ENCODE data around the gene IKZF3.

The IKZF3 gene

GRCh38 chr17:39792526-39793221 is 71.4 kb downstream of the IKZF3 start:
- Histone ChIP-seq H3K27ac (ENCODE audit: low read length) (peak overlapping the region; percentile 98), H3K79me2 (ENCODE audit: low read length) (peaks cover 55% of the 10 kb centered on the region), H3K36me3 (replicated peaks; ENCODE audit: low read depth, low read length) (peaks cover 39% of the 10 kb centered on the region), H4K20me1 (ENCODE audit: insufficient read depth, low read length) (no peaks in the 10 kb centered on the region), H3K9ac (ENCODE audit: low read length) (peak overlapping the region; percentile 58), H3K4me1 (ENCODE audit: low read length) (peaks cover 55% of the 10 kb centered on the region), H2AFZ (ENCODE audit: low read depth, low read length) (no peak overlapping the region), H3K27me3 (ENCODE audit: low read depth, low read length) (no peaks in the 10 kb centered on the region), H3K4me3 (ENCODE audit: low read length) (peak overlapping the region; percentile 44), H3K9me3 (ENCODE audit: insufficient read depth, low read length) (no peaks in the 10 kb centered on the region), H3K4me2 (ENCODE audit: low read length) (peak overlapping the region; percentile 65)
- TF ChIP-seq EZH2phosphoT487 (IDR thresholded peaks at IDR 0.05; ENCODE audit: low read depth) = no peak
- TF ChIP-seq, protein P1, sequence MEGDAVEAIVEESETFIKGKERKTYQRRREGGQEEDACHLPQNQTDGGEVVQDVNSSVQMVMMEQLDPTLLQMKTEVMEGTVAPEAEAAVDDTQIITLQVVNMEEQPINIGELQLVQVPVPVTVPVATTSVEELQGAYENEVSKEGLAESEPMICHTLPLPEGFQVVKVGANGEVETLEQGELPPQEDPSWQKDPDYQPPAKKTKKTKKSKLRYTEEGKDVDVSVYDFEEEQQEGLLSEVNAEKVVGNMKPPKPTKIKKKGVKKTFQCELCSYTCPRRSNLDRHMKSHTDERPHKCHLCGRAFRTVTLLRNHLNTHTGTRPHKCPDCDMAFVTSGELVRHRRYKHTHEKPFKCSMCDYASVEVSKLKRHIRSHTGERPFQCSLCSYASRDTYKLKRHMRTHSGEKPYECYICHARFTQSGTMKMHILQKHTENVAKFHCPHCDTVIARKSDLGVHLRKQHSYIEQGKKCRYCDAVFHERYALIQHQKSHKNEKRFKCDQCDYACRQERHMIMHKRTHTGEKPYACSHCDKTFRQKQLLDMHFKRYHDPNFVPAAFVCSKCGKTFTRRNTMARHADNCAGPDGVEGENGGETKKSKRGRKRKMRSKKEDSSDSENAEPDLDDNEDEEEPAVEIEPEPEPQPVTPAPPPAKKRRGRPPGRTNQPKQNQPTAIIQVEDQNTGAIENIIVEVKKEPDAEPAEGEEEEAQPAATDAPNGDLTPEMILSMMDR (IDR thresholded peaks at IDR 0.05; ENCODE audit: low read depth, low read length) = no peak

- H3K4me1 ChIP-seq (ENCODE audit: low read length) = peaks cover 54% of the 10 kb centered on the region
- peaks cover 50% of the 10 kb centered on the region for H3K36me3 ChIP-seq (replicated peaks; ENCODE audit: low read depth, low read length)
- H3K9me3 ChIP-seq (ENCODE audit: insufficient read depth, low read length) = no peaks in the 10 kb centered on the region
Measured at GRCh38 chr17:39791111-39791992, 72.8 kb downstream of the IKZF3 start.

GRCh38 chr17:39787743-39788484 is 76.2 kb downstream of the IKZF3 start:
- Histone ChIP-seq H3K4me2 (ENCODE audit: low read length) (no peak overlapping the region), H3K9me3 (ENCODE audit: insufficient read depth, low read length) (no peaks in the 10 kb centered on the region), H2AFZ (ENCODE audit: low read depth, low read length) (no peak overlapping the region), H3K9ac (ENCODE audit: low read length) (no peak overlapping the region), H3K27ac (ENCODE audit: low read length) (no peak overlapping the region), H3K79me2 (ENCODE audit: low read length) (peaks cover 63% of the 10 kb centered on the region), H3K27me3 (ENCODE audit: low read depth, low read length) (no peaks in the 10 kb centered on the region), H4K20me1 (ENCODE audit: insufficient read depth, low read length) (no peaks in the 10 kb centered on the region), H3K36me3 (replicated peaks; ENCODE audit: low read depth, low read length) (peaks cover 75% of the 10 kb centered on the region), H3K4me1 (ENCODE audit: low read length) (peaks cover 24% of the 10 kb centered on the region), H3K4me3 (ENCODE audit: low read length) (no peak overlapping the region)
- TF ChIP-seq, protein P1 (IDR thresholded peaks at IDR 0.05; ENCODE audit: low read depth, low read length) = no peak
- TF ChIP-seq EZH2phosphoT487 (IDR thresholded peaks at IDR 0.05; ENCODE audit: low read depth) = no peak

More at GRCh38 chr17:39791111-39791992, 72.8 kb downstream of the IKZF3 start:
- H3K27me3 ChIP-seq (ENCODE audit: low read depth, low read length) = no peaks in the 10 kb centered on the region
- H2AFZ ChIP-seq (ENCODE audit: low read depth, low read length) = no peak overlapping the region
- H3K79me2 ChIP-seq (ENCODE audit: low read length) = peaks cover 59% of the 10 kb centered on the region
- H3K27ac ChIP-seq (ENCODE audit: low read length) = peak overlapping the region; percentile 98
- H3K4me3 ChIP-seq (ENCODE audit: low read length) = no peak overlapping the region
- H4K20me1 ChIP-seq (ENCODE audit: insufficient read depth, low read length) = no peaks in the 10 kb centered on the region
- H3K9ac ChIP-seq (ENCODE audit: low read length) = no peak overlapping the region
- TF ChIP-seq EZH2phosphoT487 (IDR thresholded peaks at IDR 0.05; ENCODE audit: low read depth) = no peak
- TF ChIP-seq, protein P1 (IDR thresholded peaks at IDR 0.05; ENCODE audit: low read depth, low read length) = no peak
- peak overlapping the region; percentile 17; the same call in 1 of the 2 replicates for H3K4me2 ChIP-seq (ENCODE audit: low read length)
